Measurements from ENCODE around the gene TTC33. TPM values are rescaled to one million over a fixed set of nuclear protein-coding genes. Genes with fewer than 3 reads are reported as not detected.
"Not testable (repeated sequence)": the region's sequence is repeated elsewhere in the genome, so short reads cannot be mapped to it uniquely, and the experiment has no call there.

Gene TTC33
- total RNA-seq, 3 donors from 2014 or later: 14.6 to 20.9 (median 15.9) TPM

- H3K4me3 Mint-ChIP-seq: no peak overlapping the region
- no peak for DNase-seq
- H3K36me3 Mint-ChIP-seq (ENCODE audit: insufficient read depth): peaks cover 42% of the 10 kb centered on the region
- H3K4me1 Mint-ChIP-seq (ENCODE audit: low read depth): peaks cover 11% of the 10 kb centered on the region
- peaks cover 7% of the 10 kb centered on the region for H3K9me3 Mint-ChIP-seq
- no peaks in the 10 kb centered on the region for H3K27me3 Mint-ChIP-seq (ENCODE audit: low read depth)
- no peak for ATAC-seq
Measured at GRCh38 chr5:40720069-40720468, 35.7 kb downstream of the TTC33 start.

GRCh38 chr5:40717281-40717680 is 38.5 kb downstream of the TTC33 start:
- no peak for DNase-seq
- peaks cover 38% of the 10 kb centered on the region for H3K36me3 Mint-ChIP-seq (ENCODE audit: insufficient read depth)
- peaks cover 7% of the 10 kb centered on the region for H3K9me3 Mint-ChIP-seq
- H3K4me3 Mint-ChIP-seq: no peak overlapping the region
- no peaks in the 10 kb centered on the region for H3K27me3 Mint-ChIP-seq (ENCODE audit: low read depth)
- no peak for ATAC-seq
- peaks cover 13% of the 10 kb centered on the region for H3K4me1 Mint-ChIP-seq (ENCODE audit: low read depth)

- Mint-ChIP-seq H3K27me3 (ENCODE audit: low read depth) (no peaks in the 10 kb centered on the region), H3K4me3 (no peak overlapping the region), H3K4me1 (ENCODE audit: low read depth) (peaks cover 13% of the 10 kb centered on the region), H3K9me3 (peaks cover 5% of the 10 kb centered on the region), H3K36me3 (ENCODE audit: insufficient read depth) (peaks cover 39% of the 10 kb centered on the region)
- DNase-seq (no peak), ATAC-seq (no peak)
Measured at GRCh38 chr5:40716590-40716989, 39.2 kb downstream of the TTC33 start.

GRCh38 chr5:40716000-40716399 is 39.8 kb downstream of the TTC33 start:
- Mint-ChIP-seq H3K27me3 (ENCODE audit: low read depth) (no peaks in the 10 kb centered on the region), H3K4me3 (no peak overlapping the region), H3K36me3 (ENCODE audit: insufficient read depth) (peaks cover 33% of the 10 kb centered on the region), H3K4me1 (ENCODE audit: low read depth) (peaks cover 13% of the 10 kb centered on the region), H3K9me3 (no peaks in the 10 kb centered on the region)
- DNase-seq (no peak), ATAC-seq (no peak)

GRCh38 chr5:40714001-40714400 is 41.8 kb downstream of the TTC33 start:
- Mint-ChIP-seq H3K4me1 (ENCODE audit: low read depth) (peaks cover 13% of the 10 kb centered on the region), H3K4me3 (no peak overlapping the region), H3K27me3 (ENCODE audit: low read depth) (no peaks in the 10 kb centered on the region), H3K36me3 (ENCODE audit: insufficient read depth) (peaks cover 34% of the 10 kb centered on the region), H3K9me3 (no peaks in the 10 kb centered on the region)
- ATAC-seq (no peak), DNase-seq (no peak)

- H3K4me1 Mint-ChIP-seq (ENCODE audit: low read depth); ATAC-seq; H3K4me3 Mint-ChIP-seq; H3K27me3 Mint-ChIP-seq (ENCODE audit: low read depth); DNase-seq: not testable (repeated sequence)
- peaks cover 18% of the 10 kb centered on the region for H3K9me3 Mint-ChIP-seq
- peaks cover 42% of the 10 kb centered on the region for H3K36me3 Mint-ChIP-seq (ENCODE audit: insufficient read depth)
Measured at GRCh38 chr5:40710575-40710974, 45.2 kb downstream of the TTC33 start.

GRCh38 chr5:40705484-40705883 is 50.3 kb downstream of the TTC33 start:
- not testable (repeated sequence) for ATAC-seq; H3K27me3 Mint-ChIP-seq (ENCODE audit: low read depth); H3K4me3 Mint-ChIP-seq; H3K4me1 Mint-ChIP-seq (ENCODE audit: low read depth); DNase-seq
- Mint-ChIP-seq H3K36me3 (ENCODE audit: insufficient read depth) (peaks cover 80% of the 10 kb centered on the region), H3K9me3 (peaks cover 62% of the 10 kb centered on the region)

GRCh38 chr5:40702027-40702426 is 53.7 kb downstream of the TTC33 start:
- Mint-ChIP-seq H3K9me3 (peaks cover 55% of the 10 kb centered on the region), H3K36me3 (ENCODE audit: insufficient read depth) (peaks cover 77% of the 10 kb centered on the region)
- not testable (repeated sequence) for DNase-seq; H3K27me3 Mint-ChIP-seq (ENCODE audit: low read depth); ATAC-seq; H3K4me3 Mint-ChIP-seq; H3K4me1 Mint-ChIP-seq (ENCODE audit: low read depth)

- Mint-ChIP-seq H3K27me3 (ENCODE audit: low read depth) (no peaks in the 10 kb centered on the region), H3K9me3 (peaks cover 44% of the 10 kb centered on the region), H3K4me1 (ENCODE audit: low read depth) (peaks cover 3% of the 10 kb centered on the region), H3K36me3 (ENCODE audit: insufficient read depth) (peaks cover 76% of the 10 kb centered on the region), H3K4me3 (no peak overlapping the region)
- ATAC-seq: no peak
- DNase-seq: no peak
Measured at GRCh38 chr5:40700116-40700782, 55.5 kb downstream of the TTC33 start.

GRCh38 chr5:40694433-40694832 is 61.3 kb downstream of the TTC33 start:
- peaks cover 29% of the 10 kb centered on the region for H3K4me1 Mint-ChIP-seq (ENCODE audit: low read depth)
- no peak overlapping the region for H3K4me3 Mint-ChIP-seq
- H3K9me3 Mint-ChIP-seq: no peaks in the 10 kb centered on the region
- DNase-seq (no peak), ATAC-seq (no peak)
- no peaks in the 10 kb centered on the region for H3K27me3 Mint-ChIP-seq (ENCODE audit: low read depth)
- peaks cover 57% of the 10 kb centered on the region for H3K36me3 Mint-ChIP-seq (ENCODE audit: insufficient read depth)

GRCh38 chr5:40691894-40692293 is 63.9 kb downstream of the TTC33 start:
- peak overlapping the region; percentile 54 for H3K4me3 Mint-ChIP-seq
- peaks cover 53% of the 10 kb centered on the region for H3K4me1 Mint-ChIP-seq (ENCODE audit: low read depth)
- ATAC-seq: no peak
- no peaks in the 10 kb centered on the region for H3K27me3 Mint-ChIP-seq (ENCODE audit: low read depth)
- no peaks in the 10 kb centered on the region for H3K9me3 Mint-ChIP-seq
- peaks cover 65% of the 10 kb centered on the region for H3K36me3 Mint-ChIP-seq (ENCODE audit: insufficient read depth)
- no peak for DNase-seq

GRCh38 chr5:40690267-40690666 is 65.5 kb downstream of the TTC33 start:
- H3K9me3 Mint-ChIP-seq: no peaks in the 10 kb centered on the region
- DNase-seq (no peak), ATAC-seq (no peak)
- no peaks in the 10 kb centered on the region for H3K27me3 Mint-ChIP-seq (ENCODE audit: low read depth)
- peaks cover 67% of the 10 kb centered on the region for H3K36me3 Mint-ChIP-seq (ENCODE audit: insufficient read depth)
- peak overlapping the region; percentile 68 for H3K4me3 Mint-ChIP-seq
- peaks cover 61% of the 10 kb centered on the region for H3K4me1 Mint-ChIP-seq (ENCODE audit: low read depth)

- H3K36me3 Mint-ChIP-seq (ENCODE audit: insufficient read depth): peaks cover 65% of the 10 kb centered on the region
- no peaks in the 10 kb centered on the region for H3K27me3 Mint-ChIP-seq (ENCODE audit: low read depth)
- DNase-seq (peak; percentile 43), ATAC-seq (peak; percentile 77)
- no peaks in the 10 kb centered on the region for H3K9me3 Mint-ChIP-seq
- peaks cover 63% of the 10 kb centered on the region for H3K4me1 Mint-ChIP-seq (ENCODE audit: low read depth)
- peak overlapping the region; percentile 93 for H3K4me3 Mint-ChIP-seq
Measured at GRCh38 chr5:40689438-40689837, 66.3 kb downstream of the TTC33 start.

- Mint-ChIP-seq H3K9me3 (no peaks in the 10 kb centered on the region), H3K4me1 (ENCODE audit: low read depth) (peaks cover 65% of the 10 kb centered on the region), H3K4me3 (peak overlapping the region; percentile 93), H3K27me3 (ENCODE audit: low read depth) (no peaks in the 10 kb centered on the region), H3K36me3 (ENCODE audit: insufficient read depth) (peaks cover 65% of the 10 kb centered on the region)
- no peak for ATAC-seq
- no peak for DNase-seq
Measured at GRCh38 chr5:40688996-40689395, 66.8 kb downstream of the TTC33 start.

- peak; percentile 86 for DNase-seq
- Mint-ChIP-seq H3K36me3 (ENCODE audit: insufficient read depth) (peaks cover 70% of the 10 kb centered on the region), H3K4me1 (ENCODE audit: low read depth) (peaks cover 67% of the 10 kb centered on the region), H3K27me3 (ENCODE audit: low read depth) (no peaks in the 10 kb centered on the region), H3K9me3 (no peaks in the 10 kb centered on the region), H3K4me3 (peak overlapping the region; percentile 93)
- peak; percentile 69 to 70 for ATAC-seq
Measured at GRCh38 chr5:40688127-40688761, 67.5 kb downstream of the TTC33 start.
